A549 (cell line): ENCODE data around the gene RALGAPA1. TPM values are rescaled to one million over a fixed set of nuclear protein-coding genes. Genes with fewer than 3 reads are reported as not detected.
"Not testable (repeated sequence)": the region's sequence is repeated elsewhere in the genome, so short reads cannot be mapped to it uniquely, and the experiment has no call there.

Source experiments
- ATAC-seq, 2 experiments: fragments of 200-7000 bp in 1 of 2; fragments of >200 bp in 1 of 2; cut with Nextera tagmentation in 1 of 2; cut with Tn5 transposase in 1 of 2; 3 replicates each; pipeline versions ENCODE4 v1.8.0 to v1.9.1; 2018 to 2020; ENCODE audit warnings: mild to moderate bottlenecking in 1 of 2, moderate library complexity in 1 of 2
- CTCF ChIA-PET: fragments of 300-600 bp; sonication (Branson Sonifier 250); formaldehyde crosslinking; extraction: SDS; loops from one replicate; lab custom pipeline; 2021; ENCODE audit warnings: antibody characterized with exemption, inconsistent platforms; lab: Yijun Ruan, JAX
- POLR2A ChIA-PET: fragments of 350-600 bp; formaldehyde crosslinking; extraction: SDS; loops from one replicate; lab custom pipeline; 2021; ENCODE audit warnings: antibody characterized with exemption, inconsistent platforms; lab: Yijun Ruan, JAX
- DNase-seq, 2 experiments: peaks; one replicate each; pipeline versions ENCODE4 v3.0.0 to v3.0.0-alpha.2; 2011 to 2016; ENCODE audit warnings: low read depth in 1 of 2, low spot score in 1 of 2
- FAIRE-seq: peaks from 2 replicates; lab custom pipeline; 2011; peaks lifted over from hg19 to GRCh38; lab: Jason Lieb, UNC
- H3K27ac ChIP-seq, 2 experiments: fragments of >200 bp; sonication (Bioruptor Twin); formaldehyde crosslinking; 3 replicates each; pipeline ENCODE4 v1.5.1; 2016 to 2017
- H3K4me1 ChIP-seq: fragments of >200 bp; sonication (Bioruptor Twin); formaldehyde crosslinking; 3 replicates; pipeline ENCODE4 v1.6.1; 2016
- H3K4me2 ChIP-seq: fragments of >200 bp; sonication (Bioruptor Twin); formaldehyde crosslinking; 3 replicates; pipeline ENCODE4 v1.6.1; 2016
- H3K4me3 ChIP-seq: fragments of >200 bp; sonication (Bioruptor Twin); formaldehyde crosslinking; 3 replicates; pipeline ENCODE4 v1.5.1; 2016
- H3K9me3 ChIP-seq: fragments of >200 bp; sonication (Bioruptor Twin); formaldehyde crosslinking; 3 replicates; pipeline ENCODE4 v1.6.1; 2016
- BHLHE40 ChIP-seq: IDR thresholded peaks from 2 replicates; pipeline ENCODE4 v1.6.1; 2012; ENCODE audit warnings: low read depth, low read length, inconsistent platforms
- CHD2 ChIP-seq: fragments of 150-350 bp; IDR thresholded peaks from 2 replicates; pipeline ENCODE4 v1.6.1; 2014; ENCODE audit warnings: low read length; ENCODE audit not compliant: partially characterized antibody
- CHD4 ChIP-seq: fragments of 200-600 bp; sonication (generic); IDR thresholded peaks from 2 replicates; pipeline ENCODE4 v1.6.1; 2016; ENCODE audit warnings: antibody characterized with exemption, mild to moderate bottlenecking, borderline replicate concordance
- EHF ChIP-seq: fragments of 250-450 bp; sonication (Bioruptor Pico); IDR thresholded peaks from 2 replicates; pipeline ENCODE4 v1.5.0; 2020; ENCODE audit warnings: mild to moderate bottlenecking
- GATA3 ChIP-seq: IDR thresholded peaks from 2 replicates; pipeline ENCODE4 v1.6.1; 2012; ENCODE audit warnings: borderline replicate concordance
- HEYL ChIP-seq: fragments of 250-450 bp; sonication (Bioruptor Pico); IDR thresholded peaks from 2 replicates; pipeline ENCODE4 v1.8.0; 2021; ENCODE audit warnings: mild to moderate bottlenecking, moderate library complexity
- HOXA7 ChIP-seq: fragments of 250-450 bp; sonication (Bioruptor Pico); IDR thresholded peaks from 2 replicates; pipeline ENCODE4 v1.5.0; 2020; ENCODE audit warnings: mild to moderate bottlenecking, moderate library complexity
- JUN ChIP-seq, 2 experiments: fragments of >200 bp; sonication (Bioruptor Twin); formaldehyde crosslinking; IDR thresholded peaks; 2 replicates in 1 of 2; 3 replicates in 1 of 2; pipeline ENCODE4 v1.6.1; 2016 to 2017
- KDM1A ChIP-seq: fragments of 200-600 bp; sonication (generic); IDR thresholded peaks from 2 replicates; pipeline ENCODE4 v1.6.1; 2016; ENCODE audit warnings: low read depth, mild to moderate bottlenecking
- KDM5A ChIP-seq: fragments of 200-600 bp; sonication (generic); IDR thresholded peaks from 2 replicates; pipeline ENCODE4 v1.6.1; 2016; ENCODE audit warnings: antibody characterized with exemption, mild to moderate bottlenecking
- MAFK ChIP-seq: fragments of 450-650 bp; IDR thresholded peaks from 2 replicates; pipeline ENCODE4 v1.6.1; 2014; ENCODE audit not compliant: partially characterized antibody
- MAZ ChIP-seq: fragments of 150-350 bp; IDR thresholded peaks from 2 replicates; pipeline ENCODE4 v1.6.1; 2014; ENCODE audit warnings: antibody characterized with exemption, low read depth, low read length, borderline replicate concordance
- PHF8 ChIP-seq: fragments of 200-600 bp; sonication (generic); IDR thresholded peaks from 2 replicates; pipeline ENCODE4 v1.6.1; 2016; ENCODE audit warnings: low read depth, mild to moderate bottlenecking, antibody characterized with exemption, moderate library complexity, borderline replicate concordance
- POLR2AphosphoS2 ChIP-seq: conservative IDR thresholded peaks from 2 replicates; pipeline ENCODE4 v1.6.1; 2012; ENCODE audit warnings: low read length, improper control_type of control experiment, inconsistent platforms
- RARB ChIP-seq: fragments of 250-450 bp; sonication (Bioruptor Pico); IDR thresholded peaks from 2 replicates; pipeline ENCODE4 v1.8.0; 2021; ENCODE audit warnings: mild to moderate bottlenecking, moderate library complexity
- RFX5 ChIP-seq: fragments of 450-650 bp; IDR thresholded peaks from 2 replicates; pipeline ENCODE4 v1.7.1; 2014; ENCODE audit warnings: antibody characterized with exemption, mild to moderate bottlenecking, moderate library complexity
- RNF2 ChIP-seq: fragments of 200-600 bp; sonication (generic); IDR thresholded peaks from 2 replicates; pipeline ENCODE4 v1.6.1; 2016; ENCODE audit warnings: low read depth, mild to moderate bottlenecking, antibody characterized with exemption, moderate library complexity, borderline replicate concordance
- SMC3 ChIP-seq: fragments of >200 bp; sonication (Bioruptor Twin); formaldehyde crosslinking; IDR thresholded peaks from 3 replicates; pipeline ENCODE4 v1.6.1; 2018; ENCODE audit warnings: inconsistent platforms
- TP53 ChIP-seq: fragments of 250-450 bp; sonication (Bioruptor Pico); IDR thresholded peaks from 2 replicates; pipeline ENCODE4 v1.5.0; 2021; ENCODE audit warnings: mild to moderate bottlenecking, moderate library complexity
- ZC3H11A ChIP-seq: fragments of 450-650 bp; IDR thresholded peaks from 2 replicates; pipeline ENCODE4 v1.6.1; 2014; ENCODE audit warnings: antibody characterized with exemption, mild to moderate bottlenecking
- ZFP36 ChIP-seq: fragments of 450-650 bp; IDR thresholded peaks from 2 replicates; pipeline ENCODE4 v1.6.1; 2014; ENCODE audit warnings: borderline replicate concordance; ENCODE audit not compliant: partially characterized antibody
- WGBS: methylation state at CpG from one replicate; pipeline ENCODE4 v1.1.6; 2017; ENCODE audit errors: missing lambda C conversion rate; 5-methylcytosine and 5-hydroxymethylcytosine counted together
- polyA plus RNA-seq, 4 experiments: library from polyadenylated mRNA; depleted of rRNA in 3 of 4; stranded (reverse); fragments of >200 nt; fragmentation: RNase III in 1 of 4; extraction: RNeasy Plus Mini Kit Qiagen cat#74134 plus additional on column Dnase treatment in 1 of 4; gene quantifications; 2 replicates in 3 of 4; 3 replicates in 1 of 4; pipeline ENCODE4 v1.2.3, GENCODE V29; 2011 to 2017
- TF ChIP-seq, protein P1 (sequence below): fragments of 450-650 bp; IDR thresholded peaks from 2 replicates; pipeline ENCODE4 v1.6.1; 2014; ENCODE audit warnings: antibody characterized with exemption
- TF ChIP-seq, protein P2 (sequence below): IDR thresholded peaks from 2 replicates; pipeline ENCODE4 v1.6.1; 2012
- TF ChIP-seq, protein P3 (sequence below): fragments of 250-450 bp; sonication (Bioruptor Pico); IDR thresholded peaks from 2 replicates; pipeline ENCODE4 v1.5.0; 2020; ENCODE audit warnings: low read depth, mild to moderate bottlenecking, moderate library complexity
- TF ChIP-seq, protein P4 (sequence below): IDR thresholded peaks from 2 replicates; pipeline ENCODE4 v1.6.1; 2012; ENCODE audit warnings: low read depth, borderline replicate concordance

The RALGAPA1 gene
- polyA plus RNA-seq, 2 of the 4 experiments (the other 2 are of a cell fraction), result 8.2 to 17.1 TPM

DNA sequence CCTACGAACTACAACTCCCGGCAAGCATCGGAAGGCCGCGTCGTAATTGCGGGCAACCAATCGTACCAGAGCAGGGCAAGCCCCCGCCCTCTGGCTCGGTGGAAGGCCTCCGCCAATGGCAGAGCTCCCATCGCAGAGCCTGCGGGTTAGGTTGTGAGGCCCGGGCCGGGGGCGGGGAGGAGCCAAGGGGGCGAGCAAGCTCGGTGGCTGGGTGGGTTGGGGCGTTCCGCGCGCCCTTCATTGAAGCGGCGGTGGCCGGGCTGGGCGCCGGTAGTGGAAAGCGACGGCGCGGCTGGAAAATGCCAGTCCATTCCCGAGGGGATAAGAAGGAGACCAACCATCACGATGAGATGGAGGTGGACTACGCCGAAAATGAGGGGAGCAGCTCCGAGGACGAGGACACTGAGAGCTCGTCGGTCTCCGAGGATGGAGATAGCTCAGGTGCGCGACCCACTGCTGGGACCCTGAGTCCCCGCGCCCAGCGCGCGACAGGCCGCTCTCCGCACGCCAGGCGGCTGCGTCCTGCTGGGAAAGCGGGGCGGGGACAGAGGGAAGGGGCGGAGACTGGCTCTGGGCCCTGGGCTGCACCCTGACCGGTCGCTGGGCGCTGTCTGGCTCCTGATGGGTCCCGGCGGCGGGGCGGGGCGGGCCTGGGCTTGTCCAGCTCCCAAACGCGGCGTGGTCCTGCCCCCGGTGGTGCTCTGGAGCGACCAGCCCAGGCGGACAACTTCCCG lies 17.3 kb upstream of the RALGAPA1 start, which contains the start of gene BRMS1L (continued):
- TF ChIP-seq, protein P1, sequence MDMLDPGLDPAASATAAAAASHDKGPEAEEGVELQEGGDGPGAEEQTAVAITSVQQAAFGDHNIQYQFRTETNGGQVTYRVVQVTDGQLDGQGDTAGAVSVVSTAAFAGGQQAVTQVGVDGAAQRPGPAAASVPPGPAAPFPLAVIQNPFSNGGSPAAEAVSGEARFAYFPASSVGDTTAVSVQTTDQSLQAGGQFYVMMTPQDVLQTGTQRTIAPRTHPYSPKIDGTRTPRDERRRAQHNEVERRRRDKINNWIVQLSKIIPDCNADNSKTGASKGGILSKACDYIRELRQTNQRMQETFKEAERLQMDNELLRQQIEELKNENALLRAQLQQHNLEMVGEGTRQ, result no peak
- TF ChIP-seq BHLHE40 (no peak), JUN (IDR thresholded peaks at IDR 0.05) (peak; percentile 80 to 91; a peak in 4 of 5 replicates), RARB (CRISPR knock-in tag) (no peak), PHF8 (peak; percentile 96), SMC3 (no peak), ZFP36 (no peak), HOXA7 (CRISPR knock-in tag) (no peak), RFX5 (peak; percentile 10; the same call in 1 of the 2 replicates), GATA3 (peak; percentile 18; the same call in 1 of the 2 replicates)
- TF ChIP-seq, protein P2, sequence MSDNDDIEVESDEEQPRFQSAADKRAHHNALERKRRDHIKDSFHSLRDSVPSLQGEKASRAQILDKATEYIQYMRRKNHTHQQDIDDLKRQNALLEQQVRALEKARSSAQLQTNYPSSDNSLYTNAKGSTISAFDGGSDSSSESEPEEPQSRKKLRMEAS, result peak; percentile 78
- TF ChIP-seq, protein P3, sequence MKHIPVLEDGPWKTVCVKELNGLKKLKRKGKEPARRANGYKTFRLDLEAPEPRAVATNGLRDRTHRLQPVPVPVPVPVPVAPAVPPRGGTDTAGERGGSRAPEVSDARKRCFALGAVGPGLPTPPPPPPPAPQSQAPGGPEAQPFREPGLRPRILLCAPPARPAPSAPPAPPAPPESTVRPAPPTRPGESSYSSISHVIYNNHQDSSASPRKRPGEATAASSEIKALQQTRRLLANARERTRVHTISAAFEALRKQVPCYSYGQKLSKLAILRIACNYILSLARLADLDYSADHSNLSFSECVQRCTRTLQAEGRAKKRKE (CRISPR knock-in tag), result no peak
- TF ChIP-seq, protein P4, sequence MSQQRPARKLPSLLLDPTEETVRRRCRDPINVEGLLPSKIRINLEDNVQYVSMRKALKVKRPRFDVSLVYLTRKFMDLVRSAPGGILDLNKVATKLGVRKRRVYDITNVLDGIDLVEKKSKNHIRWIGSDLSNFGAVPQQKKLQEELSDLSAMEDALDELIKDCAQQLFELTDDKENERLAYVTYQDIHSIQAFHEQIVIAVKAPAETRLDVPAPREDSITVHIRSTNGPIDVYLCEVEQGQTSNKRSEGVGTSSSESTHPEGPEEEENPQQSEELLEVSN, result no peak

DNA sequence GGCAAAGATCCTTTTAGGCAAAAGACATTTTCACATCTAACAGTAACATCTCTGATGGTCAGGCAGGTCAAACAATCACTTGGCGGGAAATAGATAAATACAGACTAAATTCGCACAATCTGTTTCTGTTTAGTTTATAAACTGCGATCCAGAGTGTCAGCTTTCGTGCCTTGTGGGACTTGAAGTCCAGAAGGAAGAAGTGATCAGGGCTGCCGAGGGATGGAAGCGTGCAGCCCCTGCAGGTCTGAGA lies 16.8 kb upstream of the RALGAPA1 start:
- no peaks in the 10 kb centered on the region for H3K9me3 ChIP-seq
- POLR2A ChIA-PET, result interaction anchor here (0.5 to 2.2 kb wide), 19 partner anchors 8 to 1372 kb away, joined by 3 to 21 read pairs (median 5); partner anchors contain the start of genes MBIP, MIPOL1 and RALGAPA1
- peak; percentile 7 for FAIRE-seq
- H3K4me2 ChIP-seq, result peak overlapping the region; percentile 78
- no peak for ATAC-seq
- CTCF ChIA-PET, result interaction anchor here (0.8 to 1.1 kb wide), 6 partner anchors 8 to 699 kb away, joined by 3 to 6 read pairs (median 4); no protein-coding TSS in a partner anchor
- TF ChIP-seq POLR2AphosphoS2 (no peak), CHD4 (no peak), HEYL (no peak), MAFK (no peak), TP53 (no peak), MAZ (no peak), RNF2 (no peak), KDM1A (no peak), ZC3H11A (no peak), KDM5A (no peak), CHD2 (no peak), EHF (CRISPR knock-in tag) (no peak), PHF8 (no peak)
- TF ChIP-seq, protein P3 (CRISPR knock-in tag), result no peak
- H3K4me3 ChIP-seq, result peak overlapping the region; percentile 68
- under 1% methylated on average over 6 of the region's 6 CpGs for WGBS
- H3K4me1 ChIP-seq, result peaks cover 4% of the 10 kb centered on the region; the same call in 1 of the 3 replicates
- peak overlapping the region; percentile 12 to 78; a peak in 5 of 6 replicates for H3K27ac ChIP-seq
- DNase-seq, result no peak

DNA sequence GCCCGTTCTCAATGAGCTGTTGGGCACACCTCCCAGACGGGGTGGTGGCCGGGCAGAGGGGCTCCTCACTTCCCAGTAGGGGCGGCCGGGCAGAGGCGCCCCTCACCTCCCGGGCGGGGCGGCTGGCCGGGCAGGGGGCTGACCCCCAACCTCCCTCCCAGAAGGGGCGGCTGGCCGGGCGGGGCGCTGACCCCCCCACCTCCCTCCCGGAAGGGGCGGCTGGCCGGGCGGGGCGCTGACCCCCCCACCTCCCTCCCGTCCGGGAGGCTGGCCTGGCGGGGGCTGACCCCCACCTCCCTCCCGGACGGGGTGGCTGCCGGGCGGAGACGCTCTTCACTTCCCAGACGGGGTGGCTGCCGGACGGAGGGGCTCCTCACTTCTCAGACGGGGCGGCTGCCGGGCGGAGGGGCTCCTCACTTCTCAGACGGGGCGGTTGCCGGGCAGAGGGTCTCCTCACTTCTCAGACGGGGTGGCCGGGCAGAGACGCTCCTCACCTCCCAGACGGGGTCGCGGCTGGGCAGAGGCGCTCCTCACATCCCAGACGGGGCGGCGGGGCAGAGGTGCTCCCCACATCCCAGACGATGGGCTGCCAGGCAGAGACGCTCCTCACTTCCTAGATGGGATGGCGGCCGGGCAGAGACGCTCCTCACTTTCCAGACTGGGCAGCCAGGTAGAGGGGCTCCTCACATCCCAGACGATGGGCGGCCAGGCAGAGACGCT lies 15.5 kb upstream of the RALGAPA1 start:
- H3K4me1 ChIP-seq, H3K9me3 ChIP-seq, DNase-seq, H3K4me3 ChIP-seq, CTCF ChIA-PET, ATAC-seq, FAIRE-seq: not testable (repeated sequence)
- no CpG with 5 or more reads among the region's 55 CpGs for WGBS
- POLR2A ChIA-PET, result interaction anchor here (2.2 kb wide), 1 partner anchor 15 kb away, joined by 20 read pairs; the partner anchor contains the start of gene RALGAPA1
- H3K27ac ChIP-seq, result peak overlapping the region in 1 of 2 experiments; percentile 78; a peak in 2 of 6 replicates
- H3K4me2 ChIP-seq, result peak overlapping the region; percentile 78
